Stimulated activated CD4-positive, alpha-beta T cell treated with anti-CD3 and anti-CD28 coated beads, Interleukin-4, amount 100 ng/mL, for 4 hours (primary cell): Measurements from ENCODE around the gene CD99.
"Not testable (repeated sequence)": the region's sequence is repeated elsewhere in the genome, so short reads cannot be mapped to it uniquely, and the experiment has no call there.

Experiments used
- DNase-seq, 2 experiments: peaks; one replicate each; pipeline ENCODE4 v3.0.0-alpha.2; 2020

Gene CD99

GRCh38 chrX:2780472-2781225 lies 89.6 kb downstream of the CD99 start:
- DNase-seq, result not testable (repeated sequence)

DNA sequence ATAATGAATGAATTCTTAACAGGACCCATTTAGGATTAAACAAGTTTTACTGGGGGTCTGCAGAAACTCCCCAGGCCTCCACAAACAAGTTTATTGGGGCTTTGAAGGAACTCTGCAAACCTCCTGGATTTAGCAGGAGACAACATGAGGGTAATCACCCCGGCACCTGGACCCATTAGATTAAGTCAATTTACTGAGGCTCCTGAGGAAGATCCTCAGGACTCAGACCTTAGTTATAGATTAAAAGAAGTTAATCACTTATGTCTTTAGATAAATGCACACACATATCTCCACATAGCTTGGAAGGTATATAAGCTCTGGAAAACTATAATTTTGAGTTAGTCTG lies 90.1 kb downstream of the CD99 start:
- no peak for DNase-seq

DNA sequence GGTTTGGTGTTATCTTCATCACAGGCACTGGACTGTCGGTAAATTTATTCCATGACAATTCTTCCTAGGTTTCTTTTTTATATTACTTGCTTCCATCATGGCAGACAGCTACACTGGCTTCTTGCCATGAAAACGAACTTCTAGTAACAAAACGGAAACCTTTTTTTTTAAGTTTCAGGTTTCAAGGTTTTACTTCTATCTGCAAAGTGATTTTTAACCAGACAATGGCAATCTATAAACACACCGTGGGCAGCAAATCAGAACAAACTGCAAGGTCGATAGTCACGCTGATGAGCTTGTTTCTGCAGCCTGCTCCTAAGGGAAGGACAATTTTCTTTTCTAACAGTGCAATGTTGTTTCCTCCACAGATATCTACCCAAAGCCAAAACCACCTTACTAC lies 90.6 kb downstream of the CD99 start:
- no peak for DNase-seq

GRCh38 chrX:2782171-2782570 lies 91.1 kb downstream of the CD99 start:
- no peak for DNase-seq

DNA sequence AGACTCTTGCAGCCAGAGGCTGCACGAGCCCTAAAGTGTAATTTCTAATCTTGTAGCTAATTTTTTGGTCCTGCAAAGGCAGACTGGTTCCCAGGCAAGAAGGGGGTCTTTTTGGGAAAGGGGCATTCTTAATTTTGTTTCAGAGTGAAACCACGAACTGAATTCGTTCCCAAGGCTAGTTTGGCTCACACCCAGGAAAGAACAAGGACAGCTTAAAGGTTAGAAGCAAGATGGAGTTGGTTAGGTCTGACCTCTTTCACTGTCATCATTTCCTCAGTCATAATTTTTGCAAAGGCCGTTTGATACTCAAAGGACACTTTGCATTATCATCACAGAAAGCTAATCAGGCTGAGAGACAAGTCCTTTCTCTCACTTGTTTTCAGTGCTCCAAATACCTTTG lies 91.7 kb downstream of the CD99 start:
- DNase-seq, result no peak

GRCh38 chrX:2784026-2784425 lies 92.9 kb downstream of the CD99 start:
- no peak for DNase-seq

DNA sequence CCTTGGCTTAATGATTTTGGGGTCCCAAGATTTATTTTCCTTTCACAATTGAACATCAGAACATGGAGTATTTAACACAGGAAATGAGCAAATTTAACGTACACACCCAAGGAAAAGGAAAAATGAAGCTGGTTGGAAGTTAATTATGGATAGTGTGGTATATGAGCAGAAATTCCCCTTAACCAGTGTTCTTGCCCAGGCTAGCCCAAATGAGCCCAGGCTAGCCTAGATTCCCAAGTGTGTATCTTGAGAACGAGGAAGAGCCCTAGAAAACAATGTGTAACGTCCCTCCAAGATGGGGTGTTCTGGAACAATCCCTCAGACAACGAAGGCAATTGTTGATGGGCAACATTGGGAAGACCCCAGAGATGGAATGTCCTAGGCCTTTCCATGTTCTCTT lies 94.4 kb downstream of the CD99 start:
- no peak for DNase-seq

- DNase-seq, result no peak
Observed at GRCh38 chrX:2788980-2789379, 97.9 kb downstream of the CD99 start.

- no peak for DNase-seq
Observed at GRCh38 chrX:2789569-2789968, 98.5 kb downstream of the CD99 start.
